Esophagus (tissue), 2 donors: ENCODE results near the gene HECW1. TPM values are rescaled to one million over a fixed set of nuclear protein-coding genes. Genes with fewer than 3 reads are reported as not detected.

Source experiments
- H3K27ac ChIP-seq, 2 donors: one replicate each; pipeline ENCODE4 v1.5.1; 2013; ENCODE audit warnings: low read depth in 2 of 2, mild to moderate bottlenecking in 2 of 2, inconsistent platforms in 1 of 2, low read length in 1 of 2, moderate library complexity in 1 of 2
- H3K27me3 ChIP-seq, 2 donors: one replicate each; pipeline ENCODE4 v1.6.1; 2013; ENCODE audit warnings: low read length in 2 of 2, control low read depth in 1 of 2, mild to moderate bottlenecking in 1 of 2; ENCODE audit not compliant: insufficient read depth in 2 of 2, control insufficient read depth in 1 of 2
- H3K36me3 ChIP-seq, 2 donors: one replicate each; pipeline ENCODE4 v1.6.1; 2013; ENCODE audit warnings: low read length in 1 of 2; ENCODE audit not compliant: control insufficient read depth in 2 of 2, insufficient read depth in 2 of 2
- H3K4me1 ChIP-seq, 2 donors: one replicate each; pipeline ENCODE4 v1.6.1; 2013; ENCODE audit warnings: low read length in 1 of 2; ENCODE audit not compliant: control insufficient read depth in 2 of 2, insufficient read depth in 2 of 2
- H3K4me3 ChIP-seq, 2 donors: one replicate each; pipeline ENCODE4 v1.5.1; 2013; ENCODE audit warnings: low read length in 2 of 2, mild to moderate bottlenecking in 2 of 2, low read depth in 1 of 2, moderate library complexity in 1 of 2
- H3K9me3 ChIP-seq, 2 donors: one replicate each; pipeline ENCODE4 v1.6.1; 2013; ENCODE audit warnings: mild to moderate bottlenecking in 2 of 2, low read depth in 1 of 2, low read length in 1 of 2, moderate library complexity in 1 of 2; ENCODE audit not compliant: control insufficient read depth in 2 of 2, insufficient read depth in 1 of 2
- WGBS, 2 donors: extraction: QIAGEN DNeasy Blood & Tissue Kit; methylation state at CpG; one replicate each; pipeline ENCODE4 v1.1.7; 2013; 5-methylcytosine and 5-hydroxymethylcytosine counted together
- polyA plus RNA-seq, 2 donors: library from polyadenylated mRNA; stranded (reverse); fragments of 200-250 nt; gene quantifications; one replicate each; pipeline ENCODE4 v1.2.3, GENCODE V29; 2013
- donor health status: healthy with polysubstance abuse.
- donor health status: Bipolar disorder and iron deficiency.

Gene HECW1
- polyA plus RNA-seq, 2 donors: 0.11 to 0.47 TPM

DNA sequence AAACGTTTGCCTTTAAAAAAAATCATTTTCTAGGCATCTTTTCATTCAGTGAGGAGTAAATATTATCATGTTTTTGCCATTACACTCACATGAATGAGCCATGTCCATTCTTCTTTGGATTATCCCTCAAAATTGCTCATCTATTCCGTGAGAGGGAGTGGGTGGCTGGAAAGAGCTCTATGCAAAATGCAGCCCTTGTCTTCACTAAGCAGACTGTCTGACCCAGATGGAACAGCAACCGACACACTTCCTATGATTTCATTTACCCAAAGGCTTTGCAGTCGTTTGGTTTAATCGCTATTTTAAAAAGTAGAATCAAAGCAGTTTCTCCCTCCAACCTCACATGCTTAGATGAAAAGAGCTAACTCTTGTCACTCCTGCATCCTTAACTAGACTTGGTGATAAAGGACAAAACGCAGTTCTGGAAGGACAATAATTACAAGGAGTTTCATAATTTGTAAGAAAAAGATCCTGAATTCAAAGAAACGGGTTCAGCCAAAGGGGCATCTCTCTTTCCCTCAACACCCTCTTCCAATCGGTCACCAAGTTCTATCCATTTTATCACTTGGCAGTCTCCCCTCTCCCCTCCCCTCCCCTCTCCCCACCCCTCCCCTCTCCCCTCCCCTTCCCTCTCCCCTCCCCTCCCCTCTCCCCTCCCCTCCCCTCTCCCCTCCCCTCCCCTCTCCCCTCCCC lies 272.3 kb downstream of the HECW1 start:
- H3K36me3 ChIP-seq: no peaks in the 10 kb centered on the region
- no peak overlapping the region for H3K27ac ChIP-seq
- no peak overlapping the region for H3K4me3 ChIP-seq
- H3K27me3 ChIP-seq: no peaks in the 10 kb centered on the region
- H3K9me3 ChIP-seq: no peaks in the 10 kb centered on the region
- H3K4me1 ChIP-seq: no peaks in the 10 kb centered on the region
- WGBS, 2 donors: 64 to 70% methylated on average over 8 of the region's 8 CpGs

DNA sequence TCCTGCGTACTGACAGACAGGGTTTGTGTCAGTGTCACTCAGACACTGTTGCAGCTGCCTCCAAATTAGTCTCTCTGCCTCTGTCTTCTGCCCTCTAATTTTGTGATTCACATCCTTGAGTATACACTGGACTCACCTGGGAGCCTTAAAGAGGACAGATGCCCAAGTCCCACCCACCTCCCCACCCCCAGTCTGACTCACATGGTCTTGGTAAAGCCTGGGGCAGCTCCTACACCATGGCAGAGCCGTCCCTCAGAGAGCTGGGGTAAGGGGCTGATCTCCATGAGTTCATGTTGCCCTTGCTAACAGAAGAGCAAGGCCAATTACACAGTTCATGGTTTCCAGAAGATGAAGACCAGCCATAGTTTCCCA lies 272.8 kb downstream of the HECW1 start:
- WGBS, 2 donors: 80 to 84% methylated on average over 1 of the region's 2 CpGs
- H3K9me3 ChIP-seq: no peaks in the 10 kb centered on the region

DNA sequence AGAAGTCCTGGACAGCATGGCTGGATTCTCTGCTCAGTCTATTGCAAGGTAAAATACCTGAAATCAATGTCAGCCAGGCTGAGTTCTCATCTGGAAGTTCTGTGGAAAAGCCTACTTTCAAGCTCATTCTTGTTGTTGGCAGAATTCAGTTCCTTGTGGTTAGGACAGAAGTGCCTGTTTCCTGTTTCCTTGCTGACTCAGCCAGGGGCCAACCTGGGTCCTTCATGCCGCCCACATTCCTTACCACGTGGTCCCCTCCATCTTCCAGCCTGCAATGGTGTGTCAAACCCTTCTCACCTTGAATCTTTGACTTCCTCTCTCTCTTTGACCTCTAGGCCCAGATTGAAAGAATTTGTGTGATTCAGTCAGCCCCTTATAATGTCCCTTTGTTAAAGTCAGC lies 273.4 kb downstream of the HECW1 start:
- no peaks in the 10 kb centered on the region for H3K4me1 ChIP-seq
- H3K27me3 ChIP-seq: no peaks in the 10 kb centered on the region
- H3K4me3 ChIP-seq: no peak overlapping the region
- no peaks in the 10 kb centered on the region for H3K9me3 ChIP-seq
- no peak overlapping the region for H3K27ac ChIP-seq
- H3K36me3 ChIP-seq: no peaks in the 10 kb centered on the region
- 62 to 63% methylated on average over 2 of the region's 2 CpGs for WGBS, 2 donors

More for the DNA sequence above, 272.8 kb downstream of the HECW1 start:
- Histone ChIP-seq H3K4me1 (no peaks in the 10 kb centered on the region), H3K27me3 (no peaks in the 10 kb centered on the region), H3K36me3 (no peaks in the 10 kb centered on the region), H3K27ac (no peak overlapping the region), H3K4me3 (no peak overlapping the region)

DNA sequence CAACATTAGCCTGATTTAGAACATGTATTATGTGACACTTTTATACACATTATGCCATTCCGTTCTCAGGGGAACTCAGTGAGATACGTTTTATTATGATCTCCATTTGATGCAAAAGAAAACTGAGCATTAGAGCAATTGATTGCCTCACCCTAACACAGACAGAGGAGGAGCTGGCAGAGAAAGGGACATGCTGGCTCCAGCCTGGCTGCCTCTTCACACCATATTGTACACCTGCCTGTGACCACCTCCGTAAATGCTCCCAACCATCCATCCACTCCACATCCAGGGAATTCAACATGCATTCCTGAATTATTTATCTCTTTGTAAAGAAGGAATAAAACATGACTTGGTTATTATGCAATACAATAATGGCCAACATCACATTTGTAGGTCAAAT lies 275.5 kb downstream of the HECW1 start:
- H3K27me3 ChIP-seq: no peaks in the 10 kb centered on the region
- H3K9me3 ChIP-seq: no peaks in the 10 kb centered on the region
- no peaks in the 10 kb centered on the region for H3K36me3 ChIP-seq
- WGBS, 2 donors: 79 to 84% methylated on average over 3 of the region's 3 CpGs
- H3K4me1 ChIP-seq: no peaks in the 10 kb centered on the region
- no peak overlapping the region for H3K27ac ChIP-seq
- H3K4me3 ChIP-seq: no peak overlapping the region

DNA sequence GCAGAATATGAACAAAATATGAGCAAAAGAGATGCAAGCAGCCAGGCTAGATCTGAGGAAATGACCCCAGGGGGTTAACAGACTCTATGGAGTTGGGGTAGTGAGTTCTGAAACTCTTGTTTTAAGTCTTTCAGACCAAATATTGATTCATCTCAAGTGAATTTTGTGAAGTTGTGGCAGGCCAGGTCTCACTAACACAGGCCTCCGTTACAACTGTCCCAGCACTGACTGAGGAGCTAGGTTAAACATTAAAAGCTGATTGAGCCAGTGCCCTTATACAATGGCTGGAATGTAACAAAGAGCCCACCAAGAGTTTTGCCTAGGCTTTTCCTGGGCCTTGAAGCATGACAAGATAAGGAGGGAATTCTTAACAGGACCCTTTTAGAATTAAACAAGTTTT lies 278.1 kb downstream of the HECW1 start:
- Histone ChIP-seq H3K4me1 (no peaks in the 10 kb centered on the region), H3K27ac (no peak overlapping the region), H3K9me3 (peaks cover 0 to 3% of the 10 kb centered on the region in 2 donors), H3K4me3 (no peak overlapping the region), H3K36me3 (no peaks in the 10 kb centered on the region), H3K27me3 (no peaks in the 10 kb centered on the region)
- 89 to 92% methylated on average over 1 of the region's 1 CpG for WGBS, 2 donors

DNA sequence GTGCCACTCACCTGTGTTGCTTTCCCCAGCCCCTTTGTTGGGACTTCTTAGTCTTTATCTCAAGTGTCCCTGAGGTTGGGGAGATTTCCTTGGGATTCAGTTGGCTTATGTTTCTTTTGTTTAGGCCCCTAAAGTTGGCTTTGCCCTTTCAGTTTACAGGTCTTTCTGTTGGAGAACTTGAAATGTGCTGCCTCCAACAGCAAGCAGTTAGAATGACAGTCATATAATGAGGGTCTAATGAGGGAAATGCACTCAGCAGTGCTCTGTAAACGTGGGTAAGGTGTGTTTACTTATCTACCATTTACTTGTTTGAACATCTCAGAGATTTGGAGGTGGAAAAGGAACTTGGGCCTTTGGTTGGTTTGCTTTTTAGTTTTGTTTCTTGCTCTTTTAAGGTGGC lies 279.1 kb downstream of the HECW1 start:
- Histone ChIP-seq H3K4me1 (no peaks in the 10 kb centered on the region), H3K27ac (no peak overlapping the region), H3K36me3 (no peaks in the 10 kb centered on the region), H3K27me3 (no peaks in the 10 kb centered on the region), H3K9me3 (peaks cover 0 to 3% of the 10 kb centered on the region in 2 donors), H3K4me3 (no peak overlapping the region)
- WGBS, 2 donors: 36 to 39% methylated on average over 1 of the region's 1 CpG

DNA sequence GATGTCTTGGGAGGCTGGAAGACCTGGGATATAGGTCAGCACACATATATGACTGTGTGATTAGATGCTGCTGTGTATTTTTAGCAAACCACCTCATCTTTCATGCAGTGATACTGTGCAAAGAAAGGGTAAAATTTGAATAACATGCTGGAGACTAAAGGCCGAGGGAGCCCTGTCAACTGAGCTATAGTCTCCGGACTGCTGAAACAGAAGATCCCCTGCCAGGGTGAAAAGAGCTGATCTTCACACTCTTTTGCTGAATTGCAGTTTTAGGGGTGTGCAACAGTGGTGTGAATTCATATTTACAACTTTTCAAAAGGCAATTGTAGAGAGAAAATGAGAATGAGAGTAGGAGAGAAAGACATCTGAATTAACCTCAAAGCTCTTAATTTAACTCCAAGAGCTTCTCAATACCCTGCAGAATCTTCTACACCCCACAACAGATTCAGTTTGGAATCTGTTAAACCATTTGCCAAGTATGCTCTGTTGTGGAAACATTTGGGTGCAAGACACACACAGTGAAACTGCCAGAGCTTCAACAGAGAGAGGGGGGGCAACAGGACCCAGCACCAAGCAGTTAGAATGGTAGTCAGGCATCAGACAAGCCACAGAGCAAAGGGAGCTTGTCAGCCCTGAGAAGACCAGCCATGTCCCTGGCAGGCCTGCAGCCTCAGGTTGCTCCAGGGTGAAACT lies 280.3 kb downstream of the HECW1 start:
- Histone ChIP-seq H3K4me3 (no peak overlapping the region), H3K4me1 (no peaks in the 10 kb centered on the region)
- 76 to 79% methylated on average over 2 of the region's 2 CpGs for WGBS, 2 donors

DNA sequence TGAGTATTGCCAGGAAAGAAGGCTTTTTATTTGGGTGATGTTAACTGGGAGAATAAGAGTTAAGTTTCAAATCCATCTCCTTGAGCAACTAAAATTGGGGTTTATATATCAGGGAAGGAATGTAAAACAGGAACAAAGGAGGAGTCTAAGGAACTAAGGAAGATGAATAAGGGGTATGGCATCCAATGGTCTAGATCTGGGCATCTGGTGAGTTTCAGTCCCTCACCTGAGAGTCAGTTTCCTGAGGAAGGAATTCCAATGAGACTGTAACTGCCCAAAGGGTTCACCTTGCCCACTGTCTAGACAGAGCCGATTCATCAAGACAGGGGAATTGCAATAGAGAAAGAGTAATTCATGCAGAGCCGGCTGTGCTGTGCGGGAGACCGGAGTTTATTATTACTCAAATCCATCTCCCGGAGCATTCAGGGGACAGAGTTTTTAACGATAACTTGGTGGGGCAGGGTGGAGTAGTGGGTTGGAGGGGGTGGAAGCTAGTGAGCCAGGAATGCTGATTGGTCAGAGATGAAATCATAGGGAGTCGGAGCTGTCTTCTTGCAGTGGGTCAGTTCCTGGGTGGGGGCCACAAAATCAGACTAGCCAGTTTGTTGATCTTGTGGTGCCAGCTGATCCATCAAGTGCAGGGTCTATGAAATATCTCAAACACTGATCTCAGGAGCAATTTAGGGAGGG lies 282.1 kb downstream of the HECW1 start:
- H3K27me3 ChIP-seq: no peaks in the 10 kb centered on the region

More for the DNA sequence above, 280.3 kb downstream of the HECW1 start:
- Histone ChIP-seq H3K9me3 (peaks cover 0 to 3% of the 10 kb centered on the region in 2 donors), H3K36me3 (no peaks in the 10 kb centered on the region), H3K27me3 (no peaks in the 10 kb centered on the region), H3K27ac (no peak overlapping the region)

DNA sequence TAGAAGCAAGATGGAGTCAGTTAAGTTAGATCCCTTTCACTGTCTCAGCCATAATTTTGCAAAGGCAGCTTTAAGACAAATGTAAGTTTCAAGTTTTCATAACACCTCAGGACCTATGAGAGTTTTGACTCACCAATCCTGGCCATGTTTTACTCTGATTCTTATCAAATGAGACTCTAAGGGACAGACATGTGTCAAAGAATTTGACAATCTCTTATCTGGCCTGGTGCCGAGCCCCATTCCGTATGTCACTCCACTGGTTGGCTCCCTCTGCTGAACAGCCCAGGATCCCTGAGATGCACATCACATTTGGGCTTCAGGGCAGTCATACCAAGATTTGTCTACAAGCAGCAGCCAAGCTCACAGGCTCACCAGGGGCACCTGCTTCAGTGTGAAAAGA lies 282.9 kb downstream of the HECW1 start:
- no peaks in the 10 kb centered on the region for H3K4me1 ChIP-seq
- H3K4me3 ChIP-seq: no peak overlapping the region
- no peaks in the 10 kb centered on the region for H3K36me3 ChIP-seq
- WGBS, 2 donors: 42 to 62% methylated on average over 2 of the region's 2 CpGs
- no peak overlapping the region for H3K27ac ChIP-seq
- no peaks in the 10 kb centered on the region for H3K27me3 ChIP-seq
- peaks cover 0 to 3% of the 10 kb centered on the region in 2 donors for H3K9me3 ChIP-seq

More for the DNA sequence above, 282.1 kb downstream of the HECW1 start:
- 80 to 88% methylated on average over 7 of the region's 7 CpGs for WGBS, 2 donors
- H3K4me3 ChIP-seq: no peak overlapping the region
- H3K27ac ChIP-seq: no peak overlapping the region
- no peaks in the 10 kb centered on the region for H3K4me1 ChIP-seq
- H3K9me3 ChIP-seq: peaks cover 0 to 3% of the 10 kb centered on the region in 2 donors
- no peaks in the 10 kb centered on the region for H3K36me3 ChIP-seq
